ENCODE results near the gene SNRPN.
"Not testable (repeated sequence)": the region's sequence is repeated elsewhere in the genome, so short reads cannot be mapped to it uniquely, and the experiment has no call there.

Gene SNRPN

GRCh38 chr15:24954783-24955530 is at the start of gene SNRPN, which contains the start of gene SNURF:
SNRPN (plus strand) TSS chr15:24954987; CDS start chr15:24974454, 19,467 bp downstream.
SNURF (plus strand) TSS chr15:24954987; CDS start chr15:24955049, 62 bp downstream.
- DNase-seq = peak; percentile 81

DNA sequence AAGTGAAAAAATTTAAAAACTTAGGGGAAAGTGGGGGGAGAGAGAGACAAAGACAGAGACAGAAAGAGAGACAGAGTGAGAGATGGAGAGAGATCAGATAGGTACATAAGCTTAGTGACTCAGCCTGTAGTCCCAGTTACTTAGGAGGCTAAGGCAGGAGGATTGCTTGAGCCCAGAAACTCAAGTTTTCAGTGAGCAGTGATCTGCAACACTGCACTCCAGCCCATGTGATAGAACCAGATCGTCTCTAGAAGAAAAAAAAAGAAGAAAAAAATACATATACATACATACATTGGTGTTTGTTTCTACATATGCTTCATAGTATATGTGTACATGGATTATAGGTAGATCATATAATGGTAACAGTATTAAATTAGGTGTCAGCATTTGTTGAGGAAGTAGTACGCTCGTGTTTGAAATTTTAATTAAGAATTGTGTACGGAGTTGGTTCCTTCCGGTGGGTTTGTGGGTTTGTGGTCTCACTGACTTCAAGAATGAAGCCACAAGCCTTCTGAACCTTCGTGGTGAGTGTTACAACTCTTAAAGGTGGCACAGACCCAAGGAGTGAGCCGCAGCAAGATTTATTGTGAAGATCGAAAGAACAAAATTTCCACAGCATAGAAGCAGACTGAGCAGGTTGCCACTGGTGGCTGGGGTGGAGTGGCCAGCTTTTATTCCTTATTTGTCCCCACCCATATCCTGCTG is 38.3 kb upstream of the SNRPN start:
- DNase-seq = no peak

DNA sequence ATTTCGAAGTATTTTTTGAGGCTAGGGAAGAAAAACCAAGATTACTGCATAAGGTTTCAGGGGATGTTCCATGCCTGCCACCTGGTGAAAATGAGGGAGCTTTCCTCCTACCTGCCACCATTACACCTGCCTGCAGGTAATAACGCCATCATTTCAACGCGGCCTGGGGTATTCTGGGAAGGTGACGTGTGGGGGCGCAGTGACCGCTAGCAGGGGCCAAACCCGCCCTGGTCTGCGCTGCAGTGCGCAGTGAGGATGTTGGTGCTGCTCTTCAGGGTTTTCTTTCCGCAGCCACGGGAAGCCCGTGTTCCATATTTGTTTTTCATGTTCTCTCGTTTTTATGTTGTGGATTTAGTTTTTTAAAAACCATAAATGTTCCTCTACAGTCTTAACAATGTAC is 37.4 kb upstream of the SNRPN start:
- DNase-seq = no peak

GRCh38 chr15:24919446-24919845 is 35.3 kb upstream of the SNRPN start:
- DNase-seq = no peak

DNA sequence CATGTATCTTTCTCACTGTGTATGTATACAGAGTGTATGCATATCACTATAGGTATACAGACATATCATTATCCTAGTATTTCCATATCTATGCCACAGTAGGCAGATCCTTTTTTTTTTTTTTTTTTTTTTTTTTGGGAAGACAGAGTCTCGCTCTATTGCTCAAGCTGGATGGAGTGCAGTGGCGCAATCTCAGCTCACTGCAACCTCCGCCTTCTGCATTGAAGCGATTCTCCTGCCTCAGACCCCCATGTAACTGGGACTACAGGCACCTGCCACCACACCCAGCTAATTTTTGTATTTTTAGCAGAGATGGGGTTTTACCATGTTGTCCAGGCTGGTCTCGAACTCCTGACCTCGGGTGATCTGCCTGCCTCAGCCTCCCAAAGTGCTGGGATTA is 32.0 kb upstream of the SNRPN start:
- not testable (repeated sequence) for DNase-seq

GRCh38 chr15:24924153-24924552 is 30.6 kb upstream of the SNRPN start:
- DNase-seq = no peak

GRCh38 chr15:24924621-24925020 is 30.2 kb upstream of the SNRPN start:
- DNase-seq = no peak

GRCh38 chr15:24931874-24932732 is 22.7 kb upstream of the SNRPN start:
- DNase-seq = not testable (repeated sequence)

- DNase-seq = no peak
Measured at GRCh38 chr15:24933716-24934115, 21.1 kb upstream of the SNRPN start.

GRCh38 chr15:24938224-24938623 is 16.6 kb upstream of the SNRPN start:
- DNase-seq = not testable (repeated sequence)

DNA sequence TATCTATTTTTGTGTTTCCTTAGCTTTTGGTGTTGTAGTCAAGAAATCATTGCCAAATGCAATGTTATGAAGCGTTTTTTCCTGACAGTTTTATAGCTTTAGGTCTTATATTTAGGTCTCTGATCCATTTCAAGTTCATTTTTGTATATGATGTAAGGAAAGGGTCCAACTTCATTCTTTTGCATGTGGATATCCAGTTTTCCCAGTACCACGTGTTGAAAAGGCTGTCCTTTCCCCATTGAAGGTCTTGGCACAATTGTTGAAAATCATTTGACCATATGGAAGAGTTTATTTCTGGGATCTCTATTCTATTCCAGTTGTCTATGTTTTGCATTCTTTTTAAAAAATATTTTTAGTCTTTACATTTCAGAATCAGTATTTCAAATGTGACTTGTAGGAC is 14.6 kb upstream of the SNRPN start:
- no peak for DNase-seq

- DNase-seq = no peak
Measured at GRCh38 chr15:24943361-24943760, 11.4 kb upstream of the SNRPN start.

- no peak for DNase-seq
Measured at GRCh38 chr15:24944954-24945353, 9.8 kb upstream of the SNRPN start.

DNA sequence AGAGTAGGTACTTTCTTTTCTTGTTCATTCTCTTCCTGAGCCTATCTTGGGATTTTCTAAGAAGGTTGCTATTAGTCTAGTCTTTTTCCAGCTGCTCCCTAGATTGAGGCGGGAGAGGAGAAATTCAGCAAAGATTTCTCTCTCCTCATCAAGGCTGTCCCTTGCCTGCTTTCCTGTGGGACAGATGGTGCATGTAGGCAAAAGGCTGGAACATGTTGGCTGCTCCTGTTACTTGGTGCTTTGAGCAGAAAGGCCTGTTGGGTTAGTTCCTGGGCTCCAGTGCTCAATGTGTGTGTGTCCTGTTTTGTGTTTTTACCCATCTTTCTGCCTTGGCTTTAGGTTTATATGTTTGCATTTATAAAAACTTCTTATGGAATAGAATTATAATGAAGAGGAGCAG is 9.1 kb upstream of the SNRPN start:
- no peak for DNase-seq

DNA sequence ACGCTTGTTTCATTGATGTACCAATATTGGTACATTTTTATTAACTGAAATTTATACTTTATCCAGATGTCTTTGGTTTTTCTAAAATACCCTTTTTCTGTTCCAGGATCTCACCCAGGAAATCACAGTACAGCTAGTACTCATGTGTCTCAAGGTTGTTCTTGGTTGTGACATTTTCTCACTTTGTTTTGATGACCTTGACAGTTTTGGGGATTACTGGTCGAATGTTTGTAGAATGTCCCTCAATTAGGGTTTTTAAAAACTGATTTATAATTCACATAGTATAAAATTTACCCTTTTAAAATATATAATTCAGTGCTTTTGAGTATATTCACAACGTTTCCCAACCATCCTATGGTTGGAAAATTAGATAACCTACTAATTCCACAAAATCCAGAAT is 6.3 kb upstream of the SNRPN start:
- DNase-seq = no peak

DNA sequence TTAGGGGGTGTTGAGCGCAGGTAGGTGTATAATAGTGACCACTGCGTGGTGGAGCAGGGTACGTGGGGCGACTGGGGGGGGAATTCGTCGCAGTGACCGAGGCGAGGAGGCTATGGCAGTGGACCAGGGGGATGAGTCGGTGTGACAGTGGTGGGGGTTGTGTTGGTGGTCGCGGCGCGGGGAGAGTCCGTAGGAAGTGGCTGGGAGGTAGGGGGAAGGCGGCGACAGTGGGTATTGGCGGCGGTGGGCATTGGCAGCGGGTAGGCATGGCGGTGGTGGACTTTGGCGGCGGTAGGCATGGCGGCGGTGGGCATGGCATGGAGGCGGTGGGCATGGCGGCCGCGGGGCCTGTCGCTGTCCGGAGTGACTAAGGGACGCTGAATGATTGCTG is 739 bp downstream of the SNRPN start:
- no peak for DNase-seq

- peak; percentile 89 for DNase-seq
Measured at GRCh38 chr15:24956111-24956838, 1.5 kb downstream of the SNRPN start.

DNA sequence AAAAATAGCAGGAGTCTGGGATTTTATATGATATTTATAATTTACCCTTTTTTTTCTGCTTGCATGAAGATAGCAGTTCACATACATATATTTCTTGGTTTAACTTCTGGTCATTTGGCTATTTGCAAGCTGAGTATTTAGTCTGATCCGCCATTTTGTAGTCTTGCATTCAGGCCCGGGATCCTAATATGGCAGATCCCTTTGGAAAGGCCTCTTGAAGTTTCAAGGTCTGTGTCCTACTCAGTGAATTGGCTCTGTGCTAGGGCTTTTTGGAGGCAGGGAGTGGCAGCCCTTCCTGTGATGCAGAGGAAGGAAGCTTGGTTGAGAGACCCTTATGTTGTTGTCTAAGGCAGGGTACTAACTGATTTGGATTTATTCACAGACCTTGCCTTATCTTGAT is 2.9 kb downstream of the SNRPN start:
- DNase-seq = no peak

- no peak for DNase-seq
Measured at GRCh38 chr15:24961967-24962366, 7.2 kb downstream of the SNRPN start.

- DNase-seq = no peak
Measured at GRCh38 chr15:24962880-24963279, 8.1 kb downstream of the SNRPN start.

- no peak for DNase-seq
Measured at GRCh38 chr15:24966364-24967103, 11.7 kb downstream of the SNRPN start.

DNA sequence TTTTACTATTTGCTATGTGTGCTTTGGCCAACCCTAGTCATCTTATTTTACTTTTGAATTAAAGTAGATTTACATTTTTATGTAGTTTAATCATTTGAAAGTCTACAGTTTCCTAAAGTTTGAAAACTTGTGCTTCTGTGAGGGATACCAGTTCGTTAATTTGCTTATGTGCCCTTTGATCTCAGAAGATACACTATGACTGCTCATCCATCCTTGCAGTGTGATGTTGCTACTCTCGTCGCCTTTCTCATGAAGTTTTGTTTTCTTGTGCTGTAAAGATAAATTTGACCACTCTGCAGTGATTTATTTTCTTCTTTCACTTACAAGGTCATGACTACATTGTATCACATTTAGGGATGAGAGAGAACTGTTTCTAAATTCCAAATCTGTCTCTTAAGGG is 16.3 kb downstream of the SNRPN start:
- DNase-seq = no peak

Measured in SHP77 treated with DMSO at 0.1 percent for 48 hours (cell line).